Measurements from ENCODE around the gene DMXL1. TPM values are rescaled to one million over a fixed set of nuclear protein-coding genes. Genes with fewer than 3 reads are reported as not detected.

DMXL1 gene
- total RNA-seq, 4 donors from 2014 or later, result 78.8 to 181 (median 90.3) TPM

- H3K27ac ChIP-seq, result peak overlapping the region; percentile 7 to 97 (median 92)
- DNase-seq, result no peak
- H3K27me3 ChIP-seq, result no peaks in the 10 kb centered on the region
- no peaks in the 10 kb centered on the region for H3K36me3 ChIP-seq
- H3K4me3 ChIP-seq, result peak overlapping the region in 3 of 4 donors; percentile 0 to 80 (median 78)
- TF ChIP-seq CTCF (IDR thresholded peaks at IDR 0.05), result no peak
- H3K9me3 ChIP-seq, result no peaks in the 10 kb centered on the region
- H3K4me1 ChIP-seq, result peaks cover 0 to 27% (median 9%) of the 10 kb centered on the region in 4 donors
Observed at GRCh38 chr5:119270121-119270565, 199.3 kb downstream of the DMXL1 start.

GRCh38 chr5:119270960-119271757 is 200.3 kb downstream of the DMXL1 start:
- no peaks in the 10 kb centered on the region for H3K9me3 ChIP-seq
- DNase-seq, result no peak
- peak overlapping the region in 3 of 4 donors; percentile 0 to 78 (median 16) for H3K4me3 ChIP-seq
- peak overlapping the region in 3 of 4 donors; percentile 7 to 97 (median 42) for H3K27ac ChIP-seq
- no peak for TF ChIP-seq CTCF (IDR thresholded peaks at IDR 0.05)
- no peaks in the 10 kb centered on the region for H3K27me3 ChIP-seq
- H3K4me1 ChIP-seq, result peaks cover 6 to 30% (median 11%) of the 10 kb centered on the region in 4 donors
- H3K36me3 ChIP-seq, result no peaks in the 10 kb centered on the region

- TF ChIP-seq POLR2A (IDR thresholded peaks at IDR 0.05) (no peak), CTCF (IDR thresholded peaks at IDR 0.05) (no peak)
- peak overlapping the region in 1 of 4 donors; percentile 0 for H3K4me3 ChIP-seq
- H3K4me1 ChIP-seq, result peaks cover 6 to 30% (median 13%) of the 10 kb centered on the region in 4 donors
- H3K36me3 ChIP-seq, result no peaks in the 10 kb centered on the region
- no peaks in the 10 kb centered on the region for H3K9me3 ChIP-seq
- DNase-seq, result peak in 1 of 3 donors; percentile 42
- peak overlapping the region in 3 of 4 donors; percentile 64 to 97 (median 78) for H3K27ac ChIP-seq
- H3K27me3 ChIP-seq, result no peaks in the 10 kb centered on the region
Observed at GRCh38 chr5:119271758-119272730, 201.2 kb downstream of the DMXL1 start.

- TF ChIP-seq POLR2A (IDR thresholded peaks at IDR 0.05) (no peak), CTCF (IDR thresholded peaks at IDR 0.05) (no peak)
- peak overlapping the region in 1 of 4 donors; percentile 27 for H3K4me3 ChIP-seq
- DNase-seq, result peak in 1 of 3 donors; percentile 49
- peaks cover 6 to 42% (median 18%) of the 10 kb centered on the region in 4 donors for H3K4me1 ChIP-seq
- H3K36me3 ChIP-seq, result no peaks in the 10 kb centered on the region
- no peaks in the 10 kb centered on the region for H3K27me3 ChIP-seq
- H3K27ac ChIP-seq, result peak overlapping the region; percentile 53 to 97 (median 71)
- no peaks in the 10 kb centered on the region for H3K9me3 ChIP-seq
Observed at GRCh38 chr5:119273391-119273839, 202.5 kb downstream of the DMXL1 start.

- peak overlapping the region; percentile 53 to 97 (median 71) for H3K27ac ChIP-seq
- H3K36me3 ChIP-seq, result no peaks in the 10 kb centered on the region
- peaks cover 6 to 44% (median 20%) of the 10 kb centered on the region in 4 donors for H3K4me1 ChIP-seq
- H3K9me3 ChIP-seq, result no peaks in the 10 kb centered on the region
- no peak for TF ChIP-seq POLR2A (IDR thresholded peaks at IDR 0.05)
- TF ChIP-seq CTCF (IDR thresholded peaks at IDR 0.05), result no peak
- DNase-seq, result peak in 1 of 3 donors; percentile 73
- no peaks in the 10 kb centered on the region for H3K27me3 ChIP-seq
- peak overlapping the region in 1 of 4 donors; percentile 8 for H3K4me3 ChIP-seq
Observed at GRCh38 chr5:119274030-119274766, 203.3 kb downstream of the DMXL1 start.

Data from Peyer's patch (tissue), 4 donors.